Anterior cingulate cortex (tissue), 58 donors: Measurements from ENCODE around the gene XAB2.

Source experiments
- DNase-seq, 58 donors: peaks; one replicate each; lab custom pipeline; 2025; lab: John Stamatoyannopoulos, UW

Gene XAB2

DNA sequence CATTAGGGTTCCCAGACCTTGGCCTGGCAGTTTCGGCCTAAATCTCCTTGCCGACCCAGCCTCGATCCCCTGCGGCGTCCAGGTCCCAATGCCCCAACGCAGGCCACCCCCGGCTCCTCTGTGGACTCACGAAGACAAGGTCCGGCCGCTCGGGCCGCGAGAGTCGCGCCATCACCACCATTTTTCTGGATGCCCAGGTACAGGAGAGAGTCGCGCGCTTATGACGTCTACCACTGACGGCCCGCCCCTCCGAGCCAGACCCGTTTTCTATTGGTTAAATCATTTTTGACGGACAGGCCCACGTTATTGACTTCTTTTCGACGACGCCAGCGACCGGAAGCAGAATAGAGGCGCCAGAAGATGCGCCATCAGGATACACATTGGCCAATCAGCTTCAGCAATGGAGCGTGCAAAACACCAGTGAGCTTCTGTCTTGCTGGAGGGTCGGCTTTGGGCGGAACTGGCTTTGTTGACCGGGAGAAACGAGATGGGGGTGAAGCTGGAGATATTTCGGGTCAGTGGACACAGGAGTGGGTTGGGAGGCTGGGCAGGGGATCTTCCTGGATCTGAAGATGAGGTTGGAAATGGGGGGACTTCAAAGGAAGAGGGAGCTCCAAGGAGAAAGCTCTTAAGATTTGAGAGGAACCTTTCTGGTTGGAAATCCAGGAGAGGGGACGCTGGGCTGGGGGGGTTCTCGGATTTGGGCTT, at the start of gene XAB2, which contains the start of gene PET100:
Gene XAB2 (minus strand): TSS at position 199 of the 708 bp plus-strand sequence. CDS start 18 bp downstream, at position 181.
Gene PET100 (plus strand): TSS at position 447 of the 708 bp plus-strand sequence. CDS start 41 bp downstream, at position 488.
- peak; percentile 82 to 99 (median 96) for DNase-seq

DNA sequence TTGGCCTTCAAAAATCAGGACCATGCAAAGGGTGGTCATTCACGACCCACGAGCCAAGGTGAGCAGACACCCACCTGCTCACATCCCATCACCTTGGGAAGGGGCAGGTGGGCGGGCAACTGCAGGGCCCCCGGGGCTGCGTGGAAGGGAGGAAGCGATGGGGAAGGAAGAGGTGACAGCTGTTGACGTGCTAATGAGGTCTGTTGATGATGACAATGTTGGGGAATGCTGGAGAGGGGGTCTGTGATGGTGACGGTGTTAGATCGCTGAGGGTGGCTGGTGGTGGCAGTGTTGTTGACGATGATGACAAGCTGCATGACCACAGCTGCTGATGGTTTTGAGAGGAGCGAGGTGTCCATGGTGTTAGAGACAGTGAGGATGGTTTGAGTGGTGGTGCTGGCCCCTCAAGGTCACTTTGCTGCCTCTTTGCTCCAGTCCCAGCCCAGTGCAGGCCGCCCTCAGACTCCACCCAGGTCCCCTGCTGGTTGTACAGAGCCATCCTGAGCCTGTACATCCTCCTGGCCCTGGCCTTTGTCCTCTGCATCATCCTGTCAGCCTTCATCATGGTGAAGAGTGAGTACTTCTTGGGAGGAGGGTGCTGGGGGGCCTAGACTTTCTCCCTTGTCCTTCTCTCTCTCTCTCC, 48.4 kb upstream of the XAB2 start:
- DNase-seq = no peak

DNA sequence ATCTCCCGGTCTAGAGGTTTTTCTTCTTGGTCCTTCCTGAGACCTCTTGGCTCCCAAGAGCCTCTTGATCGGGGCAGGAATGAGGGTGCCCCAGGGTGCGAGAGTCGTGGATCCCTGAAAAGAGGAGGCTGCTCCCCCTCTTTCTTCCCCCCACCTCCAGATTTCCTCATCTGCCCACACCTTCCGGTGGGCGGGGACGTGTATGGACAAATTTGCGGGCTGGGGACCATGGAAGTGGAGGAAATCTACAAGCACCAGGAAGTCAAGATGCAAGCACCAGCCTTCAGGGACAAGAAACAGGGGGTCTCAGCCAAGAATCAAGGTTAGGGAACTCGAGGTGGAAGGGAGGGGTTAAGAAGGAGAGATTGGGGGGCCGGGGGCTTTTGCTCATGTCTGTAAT, 47.5 kb upstream of the XAB2 start, which contains the start of gene MCEMP1:
Gene MCEMP1 (plus strand): TSS at position 237 of the 400 bp plus-strand sequence. CDS start 31 bp downstream, at position 268.
- DNase-seq = no peak

DNA sequence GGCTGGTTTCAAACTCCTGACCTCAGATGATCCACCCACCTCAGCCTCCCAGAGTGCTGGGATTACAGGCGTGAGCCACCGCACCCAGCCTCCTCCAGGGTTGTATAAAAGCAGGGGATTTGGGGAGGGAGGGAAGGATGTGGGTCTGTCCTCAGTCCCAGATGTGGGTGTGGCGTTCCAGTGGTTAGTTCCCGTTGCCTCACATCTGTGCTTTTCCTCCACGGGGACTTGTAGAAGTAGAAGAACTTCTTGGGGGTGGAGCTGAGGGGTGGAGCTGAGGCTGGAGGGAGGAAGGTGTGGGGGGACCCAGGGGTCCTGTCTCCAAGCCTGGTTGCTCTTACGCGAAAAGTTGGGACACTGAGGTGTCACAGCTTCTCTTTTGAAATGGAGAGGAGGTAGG, 47.0 kb upstream of the XAB2 start:
- DNase-seq = no peak

DNA sequence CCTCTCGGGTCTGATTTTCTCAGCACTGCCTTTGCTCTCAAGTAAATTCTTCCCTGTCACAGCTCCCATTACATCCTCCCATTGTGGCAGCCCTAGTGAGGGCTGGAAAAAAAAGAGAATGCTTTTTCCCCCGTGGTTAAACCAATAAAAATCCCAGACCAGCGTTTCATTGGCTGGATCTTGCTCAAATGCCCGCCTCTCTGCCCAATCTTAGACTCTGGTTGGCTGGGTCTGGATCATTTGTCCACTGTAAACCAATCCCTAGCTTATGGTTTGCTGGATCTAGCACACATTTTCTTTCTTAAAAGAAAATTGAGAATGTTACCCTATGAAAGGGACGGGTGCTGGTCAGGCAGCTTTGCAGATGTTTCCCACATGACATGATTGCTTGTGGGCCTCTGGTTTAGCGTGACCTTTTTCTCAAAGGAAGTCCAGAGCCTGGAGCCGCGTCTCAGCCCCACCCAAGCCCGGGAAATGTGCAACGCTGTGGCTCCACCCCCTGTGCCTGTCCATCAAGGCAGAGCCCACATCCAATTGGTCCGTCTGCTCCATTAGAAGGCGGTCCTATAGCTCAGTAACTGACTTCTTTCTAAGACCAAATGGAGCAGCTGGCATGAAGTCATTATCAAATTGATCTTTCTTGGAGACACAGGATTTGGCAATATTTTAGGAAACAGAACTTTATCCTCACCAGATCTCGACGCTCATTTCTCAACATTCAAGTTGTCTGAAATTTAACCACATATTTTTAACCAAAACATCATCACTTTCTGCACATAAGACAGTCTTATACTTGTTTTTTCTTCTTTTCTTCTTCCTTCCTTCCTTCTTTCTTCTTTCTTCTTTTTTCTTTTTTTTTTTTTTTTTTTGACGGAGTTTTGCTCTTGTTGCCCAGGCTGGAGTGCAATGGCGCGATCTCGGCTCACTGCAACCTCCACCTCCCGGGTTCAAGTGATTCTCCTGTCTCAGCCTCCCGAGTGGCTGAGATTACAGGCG, 45.0 kb upstream of the XAB2 start:
- peak in 43 of 58 donors; percentile 3 to 76 (median 32) for DNase-seq

DNA sequence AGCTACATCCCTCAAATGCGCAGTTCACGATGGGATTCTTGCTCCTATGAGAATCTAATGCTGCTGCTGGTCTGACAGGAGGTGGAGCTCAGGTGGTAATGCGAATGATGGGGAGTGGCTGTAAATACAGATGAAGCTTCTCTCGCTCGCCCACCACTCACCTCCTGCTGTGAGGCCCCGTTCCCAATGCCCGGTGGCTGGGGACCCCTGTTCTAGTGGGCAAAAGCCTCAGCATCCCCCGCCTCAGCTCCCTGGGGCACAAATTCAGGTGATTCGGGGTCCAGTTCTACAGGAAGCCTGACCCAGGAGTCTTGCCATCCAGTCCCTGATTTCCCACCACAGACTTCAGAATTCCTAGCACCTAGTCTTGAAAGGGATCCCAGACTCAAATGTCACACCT, 43.2 kb upstream of the XAB2 start:
- no peak for DNase-seq

DNA sequence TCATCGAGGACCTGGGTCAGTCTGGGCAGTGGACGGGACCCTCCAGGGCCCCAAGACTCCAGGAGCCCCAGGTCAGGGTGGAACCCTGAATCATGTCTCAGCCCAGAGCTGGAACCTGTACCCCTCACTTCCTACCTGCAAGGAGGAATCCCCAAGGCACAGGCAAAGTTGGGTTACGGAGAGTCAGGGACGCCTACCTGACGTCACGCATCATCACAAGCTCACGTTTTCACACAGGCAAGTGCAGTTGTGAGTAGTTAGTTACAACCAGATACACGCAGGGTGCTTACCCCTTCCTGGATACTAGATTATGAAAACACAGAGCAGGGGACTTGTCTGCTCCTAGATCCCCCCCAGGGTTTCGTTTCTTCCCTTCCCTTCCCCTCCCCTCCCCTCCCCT, 41.4 kb upstream of the XAB2 start:
- no peak for DNase-seq

DNA sequence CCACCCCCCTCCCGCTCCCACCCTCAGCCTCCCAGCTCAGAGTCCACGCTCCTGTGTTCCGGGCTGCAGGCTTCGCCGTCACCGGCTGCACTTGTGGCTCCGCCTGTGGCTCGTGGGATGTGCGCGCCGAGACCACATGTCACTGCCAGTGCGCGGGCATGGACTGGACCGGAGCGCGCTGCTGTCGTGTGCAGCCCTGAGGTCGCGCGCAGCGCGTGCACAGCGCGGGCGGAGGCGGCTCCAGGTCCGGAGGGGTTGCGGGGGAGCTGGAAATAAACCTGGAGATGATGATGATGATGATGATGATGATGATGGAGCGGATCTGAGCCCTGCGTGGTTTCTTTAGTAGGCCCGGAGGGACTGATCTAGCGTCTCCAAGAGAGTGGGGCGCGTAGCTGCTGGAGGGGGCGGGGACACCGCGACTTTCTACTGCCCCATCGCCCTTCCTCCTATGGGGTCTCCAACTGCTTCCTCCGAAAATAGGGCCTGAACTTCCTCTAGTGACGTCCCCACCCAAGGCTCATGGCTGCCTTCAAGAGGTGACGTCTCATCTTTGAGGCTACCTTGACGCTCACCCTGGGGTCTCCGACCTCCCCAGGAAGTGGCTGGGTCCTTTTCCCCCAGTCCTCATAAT, 40.9 kb upstream of the XAB2 start:
- peak in 40 of 58 donors; percentile 3 to 77 (median 31) for DNase-seq

DNA sequence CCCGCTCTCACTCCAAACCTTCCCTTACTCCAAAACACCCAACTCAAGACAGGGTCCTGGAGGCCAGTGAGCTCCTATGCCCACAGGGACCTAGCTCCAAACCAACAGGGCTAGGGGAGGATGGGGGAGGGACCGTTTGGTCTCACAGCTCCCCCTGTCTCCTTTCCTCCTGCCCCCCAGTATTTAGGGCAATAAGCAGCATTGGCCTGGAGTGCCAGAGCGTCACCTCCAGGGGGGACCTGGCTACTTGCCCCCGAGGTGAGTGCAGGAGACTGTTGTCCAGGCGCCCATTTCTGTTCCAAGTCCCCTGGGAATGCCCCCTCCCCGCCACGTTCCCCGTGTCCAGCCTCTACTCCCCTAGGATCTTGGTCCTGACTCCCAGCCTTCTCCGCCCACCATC, 40.3 kb upstream of the XAB2 start:
- DNase-seq = peak in 1 of 58 donors; percentile 51

DNA sequence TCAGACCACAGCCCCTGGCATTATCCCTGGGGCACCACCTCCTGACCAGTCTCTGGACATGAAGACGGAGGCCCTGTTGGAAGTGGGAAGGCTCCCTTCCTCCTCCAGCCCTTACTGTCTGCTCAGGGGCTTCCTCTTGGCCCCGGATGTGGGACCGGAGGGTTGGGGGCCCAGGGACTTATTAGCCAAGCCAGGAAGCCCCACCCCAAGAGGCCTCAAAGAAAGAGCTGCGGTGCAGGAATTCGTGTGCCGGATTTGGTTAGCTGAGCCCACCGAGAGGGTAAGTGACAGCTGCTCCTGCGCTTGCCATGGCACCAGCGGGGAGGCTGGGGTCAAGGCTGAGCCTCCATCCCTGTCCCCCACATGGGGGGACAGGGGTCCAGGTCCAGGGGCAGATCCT, 39.5 kb upstream of the XAB2 start, which contains the start of gene RETN:
Gene RETN (plus strand): TSS at position 208 of the 400 bp plus-strand sequence. CDS start 278 bp downstream, outside the sequence.
- DNase-seq = no peak

DNA sequence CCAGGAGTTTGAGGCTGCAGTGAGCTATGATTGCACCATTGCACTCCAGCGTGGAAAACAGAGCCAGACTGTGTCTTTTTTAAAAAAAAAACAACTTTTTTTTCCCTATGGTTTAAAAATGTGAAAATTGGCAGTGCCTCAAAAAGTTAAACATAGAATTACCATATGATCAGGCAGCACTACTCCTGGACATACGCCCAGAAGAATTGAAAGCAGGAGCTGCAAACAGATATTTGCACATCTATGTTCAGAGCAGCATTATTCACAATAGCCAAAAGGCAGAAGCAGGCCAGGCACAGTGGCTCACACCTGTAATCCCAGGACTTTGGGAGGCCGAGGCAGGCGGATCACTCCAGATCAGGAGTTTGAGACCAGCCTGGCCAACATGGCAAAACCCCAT, 35.7 kb upstream of the XAB2 start:
- peak in 8 of 58 donors; percentile 3 to 52 (median 10) for DNase-seq

DNA sequence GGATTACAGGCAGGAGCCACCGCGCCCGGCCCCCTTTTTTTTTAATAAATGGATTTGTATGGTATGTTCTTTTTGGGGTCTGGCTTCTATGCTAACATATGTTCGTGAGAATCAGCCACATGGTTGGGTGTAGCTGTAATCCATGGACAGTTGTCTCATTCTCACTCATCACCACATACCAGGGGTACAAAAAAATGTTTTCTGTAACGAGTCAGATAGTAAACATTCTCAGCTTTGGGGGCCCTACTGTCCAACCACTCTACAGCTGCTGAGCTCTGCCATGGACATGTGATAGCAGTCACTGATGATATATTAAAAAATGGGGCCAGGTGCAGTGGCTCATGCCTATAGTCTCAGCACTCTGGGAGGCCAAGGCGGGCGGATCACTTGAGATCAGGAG, 34.4 kb upstream of the XAB2 start:
- no peak for DNase-seq

DNA sequence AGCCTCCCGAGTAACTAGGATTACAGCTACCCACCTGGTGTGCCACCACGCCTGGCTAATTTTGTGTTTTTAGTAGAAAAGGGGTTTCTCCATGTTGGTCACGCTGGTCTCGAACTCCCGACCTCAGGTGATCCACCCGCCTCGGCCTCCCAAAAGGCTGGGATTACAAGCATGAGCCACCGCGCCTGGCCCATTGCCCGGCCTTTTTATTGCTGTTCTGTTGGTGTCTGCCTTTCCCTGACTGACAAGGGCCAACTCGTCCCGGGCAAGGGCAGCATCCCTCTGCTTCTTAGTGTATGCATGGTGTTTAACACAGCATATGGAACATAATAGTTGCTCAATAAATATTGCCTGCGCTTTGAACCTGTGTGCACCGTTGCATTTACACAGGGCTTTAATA, 33.3 kb upstream of the XAB2 start:
- no peak for DNase-seq

DNA sequence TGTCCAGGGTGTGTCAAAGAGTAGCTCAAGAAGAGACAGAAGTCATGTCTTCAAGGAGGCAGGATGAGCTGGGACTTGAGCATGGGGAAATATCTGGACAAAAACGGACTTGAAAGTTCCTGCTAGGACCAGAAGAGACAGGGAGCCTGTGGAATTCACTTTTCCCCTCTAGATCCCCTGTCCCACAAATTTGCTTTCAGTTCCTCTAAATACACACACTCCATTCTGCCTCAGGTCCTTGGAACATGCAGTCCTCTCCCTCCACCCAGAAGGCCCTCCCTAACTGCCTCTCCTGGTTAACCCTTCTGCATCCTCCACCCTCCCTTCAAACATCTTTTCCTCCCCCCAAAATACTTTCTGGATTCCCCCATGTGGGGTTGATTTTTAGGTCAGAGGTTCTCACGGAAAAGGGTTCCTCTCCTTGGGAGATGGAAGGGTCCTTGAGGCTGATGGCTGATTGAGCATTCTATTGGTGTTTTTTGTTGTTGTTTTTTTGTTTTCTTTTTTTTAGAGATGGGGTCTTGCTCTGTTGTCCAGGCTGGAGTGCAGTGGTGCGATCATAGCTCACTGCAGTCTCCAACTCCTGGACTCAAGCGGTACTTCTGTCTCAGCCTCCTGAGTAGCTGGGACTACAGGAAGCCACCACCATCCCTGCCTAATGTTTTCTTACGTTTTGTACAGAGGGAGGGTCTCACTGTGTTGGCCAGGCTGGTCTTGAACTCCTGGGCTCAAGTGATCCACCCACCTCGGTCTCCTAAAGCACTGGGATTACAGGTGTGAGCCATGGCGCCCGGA, 32.6 kb upstream of the XAB2 start:
- no peak for DNase-seq

DNA sequence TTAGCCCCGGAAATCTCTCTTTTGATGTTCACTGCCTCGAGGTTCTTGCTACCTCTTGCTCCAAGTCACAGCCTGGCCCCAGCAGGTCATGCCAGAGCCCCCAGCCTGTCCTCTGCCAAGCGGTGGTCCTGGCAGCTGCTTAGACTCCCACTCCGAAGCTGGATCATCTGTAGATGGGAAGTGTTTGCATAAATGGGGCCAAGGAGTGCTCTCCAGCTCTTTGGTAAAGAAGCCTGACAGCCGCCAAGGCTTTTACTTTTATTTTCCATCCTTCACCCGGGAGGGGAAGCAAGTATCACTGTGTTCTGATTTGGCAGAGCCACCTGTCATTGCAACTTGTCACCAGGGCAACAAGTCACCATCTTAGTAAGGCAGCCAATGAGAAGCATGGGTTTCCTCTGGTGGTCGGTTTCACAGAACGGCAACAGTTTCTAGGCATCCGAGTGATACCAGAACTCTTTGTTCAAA, 28.9 kb upstream of the XAB2 start:
- peak in 38 of 58 donors; percentile 6 to 83 (median 38) for DNase-seq

DNA sequence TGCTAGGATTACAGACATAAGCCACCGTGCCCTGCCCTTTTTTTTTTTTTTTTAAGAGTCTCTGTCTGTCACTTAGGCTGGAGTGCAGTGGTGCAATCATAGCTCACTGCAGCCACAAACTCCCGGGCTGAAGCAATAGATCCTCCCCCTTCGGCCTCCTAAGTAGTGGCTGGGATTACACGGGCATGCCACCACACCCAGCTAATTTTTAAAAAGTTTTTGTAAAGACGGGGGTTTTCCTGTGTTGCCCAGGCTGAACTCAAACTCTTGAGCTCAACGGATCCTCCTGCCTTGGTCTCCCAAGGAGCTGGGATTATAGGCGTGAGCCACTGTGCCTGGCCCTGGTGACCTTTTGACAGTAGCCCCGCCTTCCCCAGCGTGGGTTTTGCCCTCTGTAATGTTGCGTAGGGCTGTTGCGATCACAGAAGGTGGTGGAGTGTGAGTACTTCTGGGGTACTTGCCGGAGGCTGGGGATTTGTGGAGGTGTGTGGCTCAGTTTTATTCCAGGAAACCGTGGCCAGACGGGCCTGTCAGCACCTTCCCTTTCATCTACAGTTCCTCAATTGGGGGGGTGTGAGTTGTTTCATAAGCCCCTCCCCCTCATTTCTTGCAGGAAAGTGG, 27.9 kb upstream of the XAB2 start:
- DNase-seq = peak in 12 of 58 donors; percentile 3 to 36 (median 18)

DNA sequence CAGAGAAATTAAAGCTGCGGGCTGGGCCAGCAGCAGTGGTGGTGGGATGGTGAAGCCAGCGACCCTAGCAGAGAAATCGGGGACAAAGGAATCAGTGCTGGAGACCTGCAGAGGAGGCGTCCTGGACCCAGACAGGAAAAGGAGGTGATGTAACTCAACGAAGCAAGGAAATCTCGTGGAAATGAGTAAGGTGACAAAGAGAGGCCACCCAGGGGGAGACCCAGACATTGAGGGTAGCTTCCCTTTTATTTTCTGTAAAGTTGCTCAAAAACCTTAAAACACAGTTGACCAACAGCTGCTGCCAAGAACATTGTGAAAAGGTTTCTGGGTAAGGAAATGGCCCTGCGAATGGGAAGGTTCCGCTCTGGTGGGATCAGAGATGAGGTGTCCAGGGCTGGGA, 26.2 kb upstream of the XAB2 start:
- no peak for DNase-seq

DNA sequence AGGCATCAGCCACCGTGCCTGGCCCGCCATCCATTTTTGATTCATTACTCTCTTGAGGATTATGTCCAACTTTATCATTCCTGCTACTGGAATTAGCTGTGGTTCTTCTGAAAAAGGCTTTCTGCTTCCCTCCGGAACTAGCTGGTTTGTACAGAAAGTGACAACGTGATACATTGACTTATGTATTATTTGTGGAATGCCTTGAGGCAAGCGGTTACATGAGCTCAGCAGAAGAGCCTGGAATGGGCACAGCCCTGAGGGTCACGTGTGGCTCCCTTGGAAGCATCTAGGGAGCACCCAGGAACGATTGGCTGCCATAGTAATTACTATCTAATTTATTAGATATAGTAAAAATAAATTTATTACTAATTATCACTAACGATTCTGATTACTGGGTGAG, 25.1 kb upstream of the XAB2 start:
- DNase-seq = no peak
